Omental fat pad (tissue), 4 donors: ENCODE data around the gene SUCLG1. TPM values are rescaled to one million over a fixed set of nuclear protein-coding genes. Genes with fewer than 3 reads are reported as not detected.
"Not testable (repeated sequence)": the region's sequence is repeated elsewhere in the genome, so short reads cannot be mapped to it uniquely, and the experiment has no call there.

Experiments
- ATAC-seq: fragments of 150-250 bp; one replicate; pipeline ENCODE4 v1.9.1; 2016; ENCODE audit warnings: mild to moderate bottlenecking, moderate library complexity; ENCODE audit not compliant: low FRiP score
- DNase-seq: peaks from one replicate; pipeline ENCODE4 v3.0.0-alpha.2; 2019; ENCODE audit warnings: low spot score
- total RNA-seq, 4 donors: library from RNA; depleted of rRNA; stranded (reverse); fragments of >200 nt; gene quantifications; one replicate each; pipeline ENCODE4 v1.1.0, GENCODE V29; 2016
- TF ChIP-seq, protein P1 (sequence below), 3 donors: fragments of 450-650 bp; IDR thresholded peaks; one replicate each; pipeline ENCODE4 v1.5.1; 2016 to 2017; ENCODE audit warnings: antibody characterized with exemption in 3 of 3, mild to moderate bottlenecking in 3 of 3, moderate library complexity in 2 of 3

Gene SUCLG1
- total RNA-seq, 4 donors from 2014 or later, result 66.8 to 136 (median 100.0) TPM

DNA sequence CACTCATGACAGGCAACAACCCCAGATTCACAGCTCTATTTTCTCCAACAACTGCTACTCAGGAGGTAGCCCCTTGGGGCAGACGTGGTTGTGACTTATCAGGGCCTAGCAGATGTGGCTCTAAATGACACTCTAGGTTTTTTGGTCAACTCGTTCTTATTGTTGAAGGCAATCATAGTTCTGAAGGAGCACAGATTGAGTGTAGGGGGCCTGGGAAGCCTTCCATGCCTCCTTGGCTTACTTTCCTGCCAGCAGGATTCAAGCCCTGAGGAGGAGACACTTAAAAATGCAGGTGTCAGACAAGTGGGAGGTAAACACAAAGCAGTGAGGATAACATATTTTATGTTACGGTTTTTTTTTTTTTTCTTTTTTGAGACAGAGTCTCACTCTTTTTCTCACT lies 23.5 kb upstream of the SUCLG1 start:
- DNase-seq, result no peak
- ATAC-seq, result no peak
- TF ChIP-seq, protein P1, sequence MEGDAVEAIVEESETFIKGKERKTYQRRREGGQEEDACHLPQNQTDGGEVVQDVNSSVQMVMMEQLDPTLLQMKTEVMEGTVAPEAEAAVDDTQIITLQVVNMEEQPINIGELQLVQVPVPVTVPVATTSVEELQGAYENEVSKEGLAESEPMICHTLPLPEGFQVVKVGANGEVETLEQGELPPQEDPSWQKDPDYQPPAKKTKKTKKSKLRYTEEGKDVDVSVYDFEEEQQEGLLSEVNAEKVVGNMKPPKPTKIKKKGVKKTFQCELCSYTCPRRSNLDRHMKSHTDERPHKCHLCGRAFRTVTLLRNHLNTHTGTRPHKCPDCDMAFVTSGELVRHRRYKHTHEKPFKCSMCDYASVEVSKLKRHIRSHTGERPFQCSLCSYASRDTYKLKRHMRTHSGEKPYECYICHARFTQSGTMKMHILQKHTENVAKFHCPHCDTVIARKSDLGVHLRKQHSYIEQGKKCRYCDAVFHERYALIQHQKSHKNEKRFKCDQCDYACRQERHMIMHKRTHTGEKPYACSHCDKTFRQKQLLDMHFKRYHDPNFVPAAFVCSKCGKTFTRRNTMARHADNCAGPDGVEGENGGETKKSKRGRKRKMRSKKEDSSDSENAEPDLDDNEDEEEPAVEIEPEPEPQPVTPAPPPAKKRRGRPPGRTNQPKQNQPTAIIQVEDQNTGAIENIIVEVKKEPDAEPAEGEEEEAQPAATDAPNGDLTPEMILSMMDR (IDR thresholded peaks at IDR 0.05), result no peak

- TF ChIP-seq, protein P1 (IDR thresholded peaks at IDR 0.05), result no peak
- no peak for DNase-seq
- no peak for ATAC-seq
These were observed 22.6 kb upstream of the SUCLG1 start for GRCh38 chr2:84481702-84482101.

DNA sequence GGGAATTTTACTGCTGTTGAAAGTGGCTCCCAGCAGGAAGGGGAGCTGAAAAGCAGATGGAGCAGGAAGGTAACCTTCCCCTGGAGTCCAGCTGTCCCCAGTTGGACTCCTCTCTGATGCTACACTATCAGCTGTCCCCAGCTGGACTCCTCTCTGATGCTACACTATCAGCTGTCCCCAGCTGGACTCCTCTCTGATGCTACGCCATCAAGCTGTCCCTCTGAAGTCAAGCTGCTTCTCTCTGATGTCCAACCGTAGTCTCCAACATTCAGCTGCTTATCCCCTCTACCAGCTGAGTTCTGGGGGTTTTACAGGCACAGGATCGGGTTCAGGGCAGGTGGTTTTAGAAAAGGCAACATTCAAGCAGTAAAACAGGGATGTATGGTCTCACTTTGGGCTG lies 19.8 kb upstream of the SUCLG1 start:
- DNase-seq, result no peak
- TF ChIP-seq, protein P1 (IDR thresholded peaks at IDR 0.05), result no peak
- no peak for ATAC-seq

DNA sequence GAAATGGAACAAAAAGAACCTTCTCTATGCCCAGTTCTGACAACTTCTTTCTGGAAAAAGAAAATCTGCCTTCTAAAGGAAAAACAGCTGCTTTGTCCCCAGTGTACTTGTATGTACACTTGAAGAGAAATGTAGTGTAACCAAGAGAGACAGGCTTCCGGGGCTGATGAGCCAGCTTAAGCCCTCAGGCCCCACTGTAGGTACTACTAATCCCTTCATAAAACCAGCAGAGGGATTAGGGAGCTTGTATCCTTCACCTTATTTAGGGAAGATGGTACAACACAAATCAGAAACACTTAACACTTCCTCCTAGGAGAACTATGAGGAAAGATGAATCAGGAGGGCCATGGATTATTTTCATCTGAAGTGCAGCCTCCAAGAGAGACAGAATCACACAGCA lies 18.8 kb upstream of the SUCLG1 start:
- ATAC-seq (no peak), DNase-seq (no peak)
- TF ChIP-seq, protein P1 (IDR thresholded peaks at IDR 0.05), result no peak

DNA sequence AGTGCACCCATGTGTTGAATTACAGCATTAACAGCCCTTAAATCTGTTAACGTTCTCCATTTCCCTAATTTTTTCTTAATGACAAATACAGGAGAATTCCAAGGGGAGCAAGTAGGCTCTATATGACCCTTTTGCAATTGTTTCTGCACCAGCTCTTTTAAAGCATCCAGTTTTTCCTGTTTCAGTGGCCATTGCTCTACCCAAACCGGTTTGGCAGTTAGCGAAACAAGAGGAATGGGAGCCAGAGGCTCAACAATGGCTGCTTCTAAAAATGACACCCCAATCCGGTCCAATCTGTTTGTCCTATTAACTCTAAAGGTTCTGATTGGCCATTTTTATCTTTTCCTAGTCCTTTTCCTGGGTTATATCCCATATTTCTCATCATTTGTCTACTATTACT lies 15.1 kb upstream of the SUCLG1 start:
- TF ChIP-seq, protein P1 (IDR thresholded peaks at IDR 0.05), result no peak
- ATAC-seq (no peak), DNase-seq (no peak)

- DNase-seq (no peak), ATAC-seq (no peak)
These were observed 13.9 kb upstream of the SUCLG1 start for GRCh38 chr2:84472856-84473565.

DNA sequence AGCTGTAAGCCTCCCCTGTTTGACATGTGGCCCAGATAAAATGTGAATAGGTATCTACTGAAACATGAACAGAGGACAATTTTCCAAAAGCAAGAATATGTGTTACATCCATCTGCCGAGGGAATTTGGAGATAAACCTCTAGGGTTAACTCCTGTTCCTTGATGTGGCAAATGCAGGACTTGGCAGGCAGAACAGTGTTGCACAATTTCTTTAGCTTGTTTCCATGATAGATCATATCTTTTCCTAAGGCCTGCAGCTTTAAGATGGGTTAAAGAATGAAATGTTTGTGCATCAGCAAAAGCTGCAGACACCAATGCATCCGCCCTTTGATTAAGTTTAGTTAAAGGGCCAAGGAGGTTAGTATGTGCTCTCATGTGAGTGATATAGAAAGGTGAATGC lies 13.3 kb upstream of the SUCLG1 start:
- not testable (repeated sequence) for DNase-seq, ATAC-seq

More at GRCh38 chr2:84472856-84473565, 13.9 kb upstream of the SUCLG1 start:
- TF ChIP-seq, protein P1 (IDR thresholded peaks at IDR 0.05), result no peak
